HG03045 (cell line): ENCODE data around the gene EFNA1.
"Not testable (repeated sequence)": the region's sequence is repeated elsewhere in the genome, so short reads cannot be mapped to it uniquely, and the experiment has no call there.

ENCODE experiments used
- ATAC-seq: cut with Tn5 transposase; IDR thresholded peaks from one replicate; pipeline ENCODE4 v1.9.1; 2021; ENCODE audit warnings: mild to moderate bottlenecking, moderate library complexity; ENCODE audit not compliant: unreplicated experiment

Gene EFNA1

DNA sequence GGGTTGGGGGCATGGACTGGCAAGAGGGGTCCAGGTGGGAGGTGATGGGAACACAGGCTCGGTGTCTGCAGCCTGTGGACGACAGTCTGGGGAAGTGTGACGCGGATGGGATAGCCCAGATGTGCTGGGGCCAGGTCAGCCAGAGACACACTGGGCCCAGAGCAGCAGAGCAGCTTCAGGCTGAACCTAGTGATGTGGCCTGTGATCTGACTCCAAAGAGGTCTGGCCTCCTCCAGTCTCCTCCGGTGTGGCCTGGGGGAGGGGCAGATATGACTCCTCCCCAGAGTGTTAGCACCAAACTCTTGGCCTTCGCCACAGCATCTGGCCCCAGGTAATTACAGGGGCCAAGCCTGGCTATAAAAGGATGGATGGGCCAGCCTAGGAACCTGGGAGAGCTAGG, 35.5 kb upstream of the EFNA1 start:
- ATAC-seq, result no peak

DNA sequence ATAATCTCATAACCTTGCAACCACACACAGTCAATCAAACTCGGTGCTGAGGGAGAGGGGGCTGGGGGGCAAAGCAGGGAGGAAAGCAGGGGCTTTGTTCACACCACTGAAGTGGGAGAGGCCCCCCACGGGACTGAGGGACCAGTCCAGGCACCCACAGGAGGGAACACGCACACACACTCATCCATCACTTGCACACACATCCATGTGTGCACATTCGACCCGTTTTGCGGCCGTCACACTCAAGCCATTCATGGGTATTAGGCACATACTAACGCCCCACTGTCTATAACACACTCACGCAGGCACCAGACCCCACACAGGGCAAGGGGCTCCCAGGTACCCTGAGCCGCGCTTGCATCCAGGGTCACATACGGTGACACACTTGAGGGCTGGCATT, 35.0 kb upstream of the EFNA1 start:
- no peak for ATAC-seq

DNA sequence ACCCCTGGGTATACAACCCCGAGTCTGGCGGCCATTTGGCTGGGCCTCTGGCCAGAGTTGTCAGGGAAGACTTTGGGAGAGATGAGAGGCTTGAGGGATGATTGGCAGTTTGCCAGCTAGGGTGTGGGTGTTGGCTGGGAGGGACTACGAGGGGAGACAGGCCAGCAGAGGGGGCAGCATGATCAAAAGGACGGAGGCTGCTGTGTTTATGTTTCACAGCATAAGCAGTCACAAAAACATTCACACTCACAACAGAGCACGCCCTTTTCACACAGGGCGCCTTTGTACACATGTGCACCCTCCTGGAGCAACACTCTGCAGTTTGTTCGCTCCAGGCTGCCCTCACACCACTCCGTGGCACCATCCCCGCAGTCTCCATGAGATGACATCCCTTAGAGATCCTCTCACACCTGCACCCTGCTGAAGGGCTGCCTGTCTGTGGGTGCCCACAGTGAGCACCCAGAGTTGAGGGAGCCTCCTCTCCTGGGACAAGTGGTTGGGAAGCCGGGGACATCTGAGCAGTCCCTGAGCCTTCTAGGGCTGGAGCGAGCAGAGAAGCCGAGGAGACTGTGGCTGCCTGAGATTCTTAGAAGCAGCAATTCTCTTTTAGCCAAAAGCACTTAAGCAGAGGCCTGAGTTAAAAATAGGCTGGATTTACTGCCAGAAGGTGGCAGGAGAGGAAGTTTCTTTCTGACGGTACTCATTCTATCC, 33.6 kb upstream of the EFNA1 start:
- no peak for ATAC-seq

DNA sequence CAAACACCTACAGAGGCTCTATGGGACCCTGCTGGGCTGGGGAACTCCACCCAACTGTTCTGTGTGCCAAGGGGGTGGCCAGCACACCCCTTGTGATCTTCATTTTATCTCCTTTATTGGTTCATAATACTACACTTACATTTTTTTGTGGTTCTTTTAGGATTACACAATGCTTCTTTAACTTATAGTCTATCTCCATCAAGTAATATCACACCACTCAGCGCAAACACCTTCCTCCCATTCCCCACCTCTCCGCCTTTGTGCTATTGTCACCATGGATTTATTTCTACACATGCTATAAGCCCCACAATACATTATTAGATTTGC, 33.1 kb upstream of the EFNA1 start:
- no peak for ATAC-seq

DNA sequence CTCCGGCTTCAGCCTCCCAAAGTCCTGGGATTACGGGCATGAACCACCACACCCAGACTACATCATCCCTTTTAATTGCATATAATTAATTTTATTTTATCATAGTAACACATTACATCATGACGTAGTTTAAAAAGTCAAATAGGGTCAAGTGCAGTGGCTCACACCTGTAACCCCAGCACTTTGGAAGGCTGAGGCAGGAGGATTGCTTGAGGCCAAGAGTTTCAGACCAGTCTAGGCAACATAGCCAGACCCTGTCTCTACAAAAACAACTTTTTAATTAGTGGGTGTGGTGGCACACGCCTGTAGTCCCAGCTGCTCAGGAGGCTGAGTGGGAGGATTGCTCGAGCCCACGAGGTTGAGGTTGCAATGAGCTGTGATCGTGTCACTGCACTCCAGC, 28.3 kb upstream of the EFNA1 start:
- ATAC-seq, result no peak

DNA sequence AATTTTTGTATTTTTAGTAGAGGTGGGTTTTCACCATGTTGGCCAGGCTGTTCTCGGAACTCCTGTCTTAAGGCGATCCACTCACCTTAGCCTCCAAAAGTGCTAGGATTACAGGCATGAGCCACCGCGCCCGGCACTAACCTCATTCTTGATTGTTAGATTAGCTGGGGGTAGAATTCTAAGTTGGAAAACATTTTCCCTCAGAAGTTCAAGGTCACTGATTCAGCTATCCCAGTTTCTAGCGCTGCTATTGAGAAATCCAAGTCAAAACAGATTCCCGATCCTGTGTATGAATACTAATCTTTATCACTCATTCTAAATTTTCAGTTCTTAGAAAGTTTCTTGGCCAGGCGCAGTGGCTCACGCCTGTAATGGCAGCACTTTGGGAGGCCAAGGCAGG, 24.4 kb upstream of the EFNA1 start:
- ATAC-seq, result no peak

DNA sequence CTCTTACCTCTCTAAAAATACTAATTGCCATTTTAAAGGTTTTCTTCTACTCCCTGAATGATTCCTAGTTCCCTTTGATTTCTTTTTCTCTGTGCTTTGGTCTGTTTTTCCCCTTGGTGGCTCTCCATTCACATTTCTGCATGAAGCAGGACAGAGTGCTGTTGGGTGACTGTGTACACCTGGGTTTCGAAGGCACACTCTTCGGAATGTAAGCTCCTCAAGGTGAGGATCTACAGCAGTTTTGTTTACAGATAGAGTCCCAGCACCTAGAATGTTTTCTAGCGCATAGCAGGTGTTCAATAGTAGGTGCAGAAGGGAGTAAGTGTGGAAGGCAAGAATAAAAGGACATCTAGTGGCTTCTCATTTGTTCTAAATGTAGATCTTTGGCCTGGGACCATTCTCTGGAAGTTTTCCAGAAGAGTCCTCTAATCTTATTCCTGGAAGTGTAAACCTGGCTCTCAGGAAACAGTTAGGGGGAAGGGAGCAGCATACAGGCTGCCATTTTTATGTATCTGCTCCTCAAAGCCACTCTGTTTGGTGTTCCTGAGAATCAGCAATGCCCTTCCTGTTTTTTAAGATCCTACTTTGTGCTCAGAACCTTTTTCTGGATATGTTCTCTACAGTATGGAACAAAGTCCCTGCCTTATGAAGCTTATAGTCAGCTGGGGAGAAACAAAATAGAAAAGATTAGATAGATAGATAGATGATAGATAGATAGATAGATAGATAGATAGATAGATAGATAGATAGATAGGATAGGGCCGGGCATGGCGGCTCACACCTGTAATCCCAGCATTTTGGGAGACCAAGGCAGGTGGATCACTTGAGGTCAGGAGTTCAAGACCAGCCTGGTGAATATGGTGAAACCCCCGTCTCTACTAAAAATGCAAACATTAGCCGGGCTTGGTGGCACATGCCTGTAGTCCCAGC, 22.8 kb upstream of the EFNA1 start:
- no peak for ATAC-seq

DNA sequence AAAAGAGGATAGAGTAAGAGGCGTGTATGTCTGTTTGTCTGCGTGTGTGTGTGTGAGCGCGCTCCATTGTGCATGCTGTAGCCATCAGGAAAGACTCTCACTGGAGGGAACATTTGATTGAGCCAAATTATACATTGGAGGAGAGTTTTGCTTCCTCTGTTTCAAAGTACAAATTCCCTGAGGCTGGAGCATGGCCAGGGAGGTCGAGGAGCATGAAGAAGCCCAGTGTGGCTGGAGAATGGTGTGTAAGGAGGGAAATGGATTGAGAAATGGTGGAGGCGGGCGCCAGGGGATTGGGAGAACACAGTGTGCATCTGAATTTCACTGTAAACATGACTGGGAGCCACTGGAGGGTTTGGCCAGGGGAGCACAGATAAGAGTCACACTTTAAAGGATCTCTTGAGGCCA, 22.1 kb upstream of the EFNA1 start:
- ATAC-seq, result no peak

DNA sequence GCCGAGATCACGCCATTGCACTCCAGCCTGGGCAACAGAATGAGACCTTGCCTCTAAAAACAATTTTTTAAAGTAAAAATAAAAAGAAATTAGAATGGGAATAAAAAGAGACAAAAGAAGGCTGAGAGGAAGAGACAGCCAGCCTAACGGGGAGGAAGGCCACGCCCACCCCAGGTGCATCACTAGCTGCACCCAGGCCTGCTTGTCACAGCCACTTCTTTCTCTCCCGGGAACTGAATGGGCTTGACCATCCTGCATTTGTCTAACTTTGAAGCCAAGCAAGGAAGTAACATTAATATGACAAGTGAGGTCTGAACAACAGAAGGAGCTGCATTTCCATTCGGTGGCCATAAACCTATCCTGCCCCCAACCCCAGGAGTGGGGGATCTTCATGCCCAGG, 20.8 kb upstream of the EFNA1 start:
- no peak for ATAC-seq

DNA sequence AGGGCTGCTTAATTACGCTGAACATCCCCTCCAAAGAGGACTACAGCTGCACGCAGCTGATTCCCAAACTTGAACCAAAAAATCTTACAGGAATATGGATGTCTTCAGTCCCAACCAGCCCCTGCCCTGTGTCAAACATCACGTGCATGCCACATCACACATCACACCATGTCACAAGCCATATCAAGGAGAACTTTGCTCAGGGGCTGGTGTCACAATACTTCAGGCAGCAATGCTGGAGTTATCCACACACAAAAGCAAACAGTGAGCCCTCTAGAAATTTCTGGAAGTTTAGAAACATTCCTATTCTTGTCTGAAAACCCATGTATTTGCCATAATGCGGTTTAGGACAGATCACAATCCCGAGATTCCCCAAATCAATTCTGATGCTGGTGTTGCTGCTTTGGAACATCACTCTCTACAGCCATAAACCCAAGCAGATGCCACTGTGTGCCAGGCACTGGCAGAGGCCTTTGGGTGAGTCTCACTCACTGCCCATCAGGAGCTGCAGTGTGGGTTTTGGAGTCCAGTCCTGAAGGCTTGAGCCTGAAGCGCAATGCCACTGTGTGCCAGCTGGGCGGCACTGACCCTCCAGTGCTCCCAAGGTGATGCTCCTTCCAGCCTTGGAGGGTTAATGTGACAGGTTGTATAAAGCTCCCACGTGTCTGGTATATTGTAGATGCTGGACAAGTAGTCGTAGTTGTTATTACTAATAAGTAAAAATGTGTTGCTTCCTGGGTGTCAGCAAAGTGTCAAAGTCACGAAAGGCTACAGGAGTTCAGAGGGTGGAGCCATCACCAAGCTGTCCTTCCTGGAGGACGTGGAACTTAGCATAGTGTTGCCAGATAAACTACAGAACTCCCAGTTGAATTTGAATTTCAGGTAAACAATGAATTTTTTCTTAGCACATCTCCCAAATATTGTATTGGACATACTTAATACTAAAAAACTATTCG, 20.1 kb upstream of the EFNA1 start:
- no peak for ATAC-seq

DNA sequence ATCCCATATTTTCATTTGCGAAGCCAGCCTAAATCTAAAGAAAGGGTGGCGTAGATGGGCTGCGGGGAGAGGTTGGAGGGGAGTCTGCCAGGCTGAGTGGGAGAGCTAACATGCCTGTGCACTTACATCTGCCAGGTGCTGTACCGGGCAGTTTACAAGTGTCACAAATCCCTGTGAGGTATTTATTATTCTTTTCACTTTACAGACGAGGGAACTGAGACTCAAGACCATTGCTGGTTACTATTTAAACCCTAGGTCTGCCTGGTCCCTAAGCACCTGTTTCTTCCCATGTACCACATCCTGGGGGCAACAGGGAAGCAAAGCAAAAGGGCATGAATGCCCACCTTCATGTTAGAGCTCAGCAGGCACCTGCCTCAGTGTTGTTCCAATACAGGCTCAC, 19.4 kb upstream of the EFNA1 start:
- no peak for ATAC-seq

DNA sequence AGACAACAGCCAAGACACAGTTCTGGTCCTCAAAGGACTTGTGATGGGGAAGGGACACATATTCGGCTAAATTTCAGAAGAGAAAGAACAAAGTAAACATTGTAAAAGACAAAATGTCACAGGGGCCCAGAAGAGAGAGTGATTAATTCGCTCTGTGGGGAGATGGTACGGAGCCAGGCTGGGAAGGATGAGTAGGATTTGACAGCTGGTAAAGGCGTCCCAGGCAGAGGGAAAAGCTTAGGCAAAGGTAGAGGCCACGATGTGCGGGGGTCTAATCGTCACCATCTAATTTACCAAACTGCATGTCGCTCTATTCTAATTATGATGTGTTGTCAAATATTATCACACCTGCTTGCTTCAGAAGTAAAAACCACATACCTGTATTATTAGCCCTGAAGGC, 17.3 kb upstream of the EFNA1 start:
- ATAC-seq, result no peak

DNA sequence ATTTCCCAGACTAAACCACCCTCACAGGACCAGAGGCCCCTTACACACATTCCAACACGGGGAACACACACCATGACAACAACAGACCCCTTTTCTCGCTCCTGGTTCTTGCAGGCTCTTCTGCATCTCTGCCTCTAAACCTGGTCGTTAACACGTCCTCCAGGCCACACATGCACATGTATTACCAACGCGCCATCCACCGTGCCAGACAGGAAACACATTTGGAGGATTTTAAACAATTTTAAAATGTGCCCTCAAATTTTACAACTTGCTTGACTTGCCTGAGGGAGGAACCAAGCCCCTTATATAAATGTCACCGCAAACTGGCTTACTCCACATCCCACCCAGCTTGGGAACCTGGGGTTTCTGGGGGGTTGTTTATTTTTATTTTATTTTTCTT, 16.9 kb upstream of the EFNA1 start:
- no peak for ATAC-seq

DNA sequence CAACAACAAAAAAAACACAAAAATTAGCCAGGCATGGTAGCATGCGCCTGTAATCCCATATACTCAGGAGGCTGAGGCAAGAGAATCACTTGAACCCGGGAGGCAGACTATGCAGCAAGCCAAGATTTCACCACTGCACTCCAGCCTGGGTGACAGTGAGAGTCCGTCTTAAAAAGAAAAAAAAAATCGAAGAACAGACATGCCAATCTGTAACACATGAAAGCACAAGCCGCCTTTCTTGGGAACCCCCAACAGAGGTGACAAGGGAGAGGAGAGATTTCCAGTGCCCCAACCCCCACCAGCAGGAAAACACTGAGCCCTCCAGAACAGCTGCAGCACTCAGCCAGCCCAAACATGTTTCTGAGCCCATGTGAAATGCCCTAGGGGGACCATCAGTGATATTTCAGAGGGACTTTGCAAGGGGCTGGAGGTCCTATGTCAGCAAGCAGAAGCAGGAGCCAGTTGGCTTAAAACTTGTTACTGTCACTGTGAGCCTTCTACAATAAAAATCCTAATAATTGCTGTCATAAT, 14.2 kb upstream of the EFNA1 start:
- no peak for ATAC-seq

DNA sequence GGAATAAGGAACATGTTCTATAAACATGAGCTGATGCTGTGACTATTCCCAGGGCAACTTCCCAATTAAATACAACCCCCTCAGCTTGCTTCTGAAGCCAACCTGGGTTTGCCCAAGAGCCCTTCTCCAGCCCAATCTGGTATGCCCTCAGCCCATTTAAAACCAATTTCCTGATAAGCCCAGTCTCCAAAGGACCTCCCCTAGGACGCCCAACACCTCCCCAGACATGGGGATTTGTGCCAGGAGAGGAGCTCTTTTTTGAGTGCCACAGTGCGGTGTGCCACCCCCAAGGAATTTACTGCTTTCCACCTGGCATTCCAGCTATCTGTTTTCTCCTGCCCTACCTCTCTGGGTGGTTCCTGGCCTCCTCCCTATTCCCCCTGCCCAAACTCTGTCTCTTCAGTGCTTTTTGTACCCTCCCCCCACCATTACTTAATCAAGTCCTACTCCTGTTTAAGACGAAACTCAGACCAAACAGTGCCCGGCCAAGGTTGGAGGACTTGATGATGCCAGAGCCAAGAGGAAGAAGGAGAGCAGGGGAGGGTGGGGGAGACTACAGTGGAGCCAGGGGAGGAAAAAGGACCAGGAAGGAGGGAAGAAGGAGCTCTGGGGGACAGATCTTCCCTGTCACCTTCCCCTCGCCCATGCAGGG, 11.4 kb upstream of the EFNA1 start:
- ATAC-seq, result no peak

DNA sequence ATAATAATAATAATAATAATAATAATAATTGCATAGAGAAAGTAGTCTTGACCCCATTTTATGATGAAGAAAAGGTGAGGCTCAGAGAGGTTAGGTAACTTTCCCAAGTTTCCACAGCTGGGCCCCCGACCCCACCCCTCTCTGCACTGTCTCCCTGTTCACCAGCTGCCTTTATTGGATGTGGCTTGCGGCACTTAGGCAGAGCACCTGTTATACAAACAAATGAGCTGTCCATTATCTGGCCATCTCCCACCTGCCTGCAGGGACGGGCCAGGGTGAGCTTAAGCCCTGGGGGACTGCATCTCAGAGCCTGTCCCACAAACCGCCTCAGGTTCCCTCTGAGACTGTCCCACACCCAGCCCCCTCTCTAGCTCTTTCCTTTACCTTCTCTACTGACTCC, 10.1 kb upstream of the EFNA1 start:
- no peak for ATAC-seq

DNA sequence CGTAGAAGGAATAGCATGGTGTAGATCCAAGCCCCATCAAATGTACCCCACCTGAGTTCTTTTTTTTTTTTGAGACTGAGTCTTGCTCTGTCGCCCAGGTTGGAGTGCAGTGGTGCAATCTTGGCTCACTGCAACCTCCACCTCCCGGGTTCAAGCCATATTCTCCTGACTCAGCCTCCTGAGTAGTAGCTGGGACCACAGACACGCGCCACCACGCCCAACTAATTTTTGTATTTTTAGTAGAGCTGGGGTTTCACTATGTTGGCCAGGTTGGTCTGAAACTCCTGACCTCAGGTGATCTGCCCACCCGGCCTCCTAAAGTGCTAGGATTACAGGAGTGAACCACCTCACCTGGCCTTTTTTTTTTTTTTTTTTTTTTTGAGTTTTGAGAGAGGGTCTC, 9.6 kb upstream of the EFNA1 start:
- not testable (repeated sequence) for ATAC-seq

DNA sequence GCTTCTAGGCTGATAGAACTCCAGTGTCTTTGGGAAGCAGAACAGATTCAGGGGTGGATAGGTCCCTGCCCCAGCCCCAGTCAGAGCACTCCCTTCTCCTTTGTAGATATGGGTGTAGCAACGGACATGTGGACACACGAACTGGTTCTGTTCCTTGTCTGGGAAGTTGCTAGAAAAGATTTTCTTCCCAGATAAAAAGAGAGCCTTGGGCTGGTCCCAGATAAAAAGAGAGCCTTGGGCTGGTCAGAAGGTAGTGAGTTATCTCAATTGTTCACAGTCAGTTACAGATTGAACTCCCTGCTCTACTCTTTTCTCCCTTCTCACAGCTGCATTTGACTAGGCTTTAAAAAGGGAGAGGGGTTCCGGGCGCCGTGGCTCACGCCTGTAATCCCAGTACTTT, 7.4 kb upstream of the EFNA1 start:
- no peak for ATAC-seq

DNA sequence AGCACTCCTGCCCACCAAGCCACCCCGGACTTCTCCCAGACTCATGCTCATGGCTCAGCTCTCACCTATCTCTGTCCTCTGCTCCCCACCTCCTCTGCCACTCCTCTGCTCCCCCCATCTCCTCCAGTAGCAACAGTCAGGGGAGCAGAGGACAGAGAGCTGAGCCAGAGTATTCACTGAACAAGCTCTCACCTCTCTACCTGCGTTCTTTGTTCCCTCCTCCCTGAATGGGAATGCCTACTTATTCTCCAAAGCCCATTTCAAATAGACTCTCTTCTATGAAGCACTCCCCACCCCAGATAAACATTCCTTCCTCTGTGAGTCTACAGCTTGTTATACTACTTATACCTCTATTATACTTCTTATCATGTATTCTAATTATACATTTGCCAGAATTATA, 6.4 kb upstream of the EFNA1 start:
- no peak for ATAC-seq

DNA sequence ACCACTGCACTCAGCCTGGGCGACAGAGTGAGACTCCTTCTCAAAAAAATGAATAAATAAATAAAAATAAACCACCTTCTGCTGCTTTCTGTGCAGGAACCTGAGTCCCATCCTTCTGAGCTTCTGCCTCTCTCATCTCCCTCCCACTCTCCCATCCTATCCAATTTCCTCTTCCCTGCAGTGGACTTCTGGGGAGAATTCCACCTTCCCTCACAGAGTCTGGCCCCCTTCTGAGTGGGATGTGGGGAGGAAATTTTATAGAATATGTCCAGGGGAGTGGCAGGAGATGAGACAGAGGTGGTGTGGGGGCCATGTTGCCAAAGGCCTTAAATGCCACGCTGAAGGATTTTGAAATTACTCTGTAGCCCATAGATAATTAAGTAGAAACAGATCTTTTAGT, 5.4 kb upstream of the EFNA1 start:
- ATAC-seq, result no peak

DNA sequence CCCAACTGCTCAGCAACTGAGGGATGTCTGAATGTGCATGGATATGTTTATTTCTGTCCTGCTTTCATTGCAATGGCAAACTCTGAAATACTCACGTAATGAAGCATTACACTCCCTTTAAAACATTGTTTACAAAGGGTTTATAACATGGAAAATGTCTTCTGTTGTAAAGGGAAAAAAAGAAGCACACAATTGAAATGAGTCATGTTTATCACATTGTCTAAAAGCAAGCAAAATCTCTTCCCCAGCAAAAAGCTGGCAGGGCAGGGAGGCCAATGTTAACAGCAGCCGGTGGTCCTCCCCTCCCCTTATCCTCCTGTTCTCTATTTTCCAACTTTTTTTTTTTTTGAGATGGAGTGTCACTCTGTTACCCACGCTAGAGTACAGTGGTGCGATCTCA, 3.9 kb upstream of the EFNA1 start:
- no peak for ATAC-seq
